Effector memory CD8-positive, alpha-beta T cell (primary cell): ENCODE results near the gene SUSD5.

Experiments
- ATAC-seq: fragments of 150-1000 bp; cut with Tn5 transposase; replicated peaks from 2 replicates; pipeline ENCODE4 v1.10.0; 2021; ENCODE audit warnings: mild to moderate bottlenecking, moderate library complexity
- DNase-seq, 3 experiments: peaks; one replicate each; pipeline ENCODE4 v3.0.0; 2021
- H3K27ac Mint-ChIP-seq, 2 donors: one replicate each; pipeline ENCODE4 v1.8.0; 2022; ENCODE audit warnings: mild to moderate bottlenecking in 2 of 2, mixed read lengths in 2 of 2, moderate library complexity in 2 of 2
- H3K27me3 Mint-ChIP-seq, 2 donors: one replicate each; pipeline ENCODE4 v1.8.0; 2022; ENCODE audit warnings: mixed read lengths in 2 of 2
- H3K36me3 Mint-ChIP-seq: one replicate; pipeline ENCODE4 v1.8.0; 2022; ENCODE audit warnings: mild to moderate bottlenecking, moderate library complexity, mixed read lengths; ENCODE audit not compliant: insufficient read depth
- H3K4me1 Mint-ChIP-seq, 2 donors: one replicate each; pipeline ENCODE4 v1.8.0; 2022; ENCODE audit warnings: low read depth in 2 of 2, mixed read lengths in 2 of 2
- H3K4me3 Mint-ChIP-seq, 2 donors: one replicate each; pipeline ENCODE4 v1.8.0; 2022; ENCODE audit warnings: mild to moderate bottlenecking in 2 of 2, mixed read lengths in 2 of 2, moderate library complexity in 2 of 2
- H3K9me3 Mint-ChIP-seq, 2 donors: one replicate each; pipeline ENCODE4 v1.8.0; 2022; ENCODE audit warnings: mixed read lengths in 2 of 2
- total RNA-seq, 9 experiments: gene quantifications; one replicate each; lab custom pipeline; 2026; lab: John Stamatoyannopoulos, UW

Gene SUSD5
- total RNA-seq = 0 to 2.2 (median 0) reads per million in 9 experiments

DNA sequence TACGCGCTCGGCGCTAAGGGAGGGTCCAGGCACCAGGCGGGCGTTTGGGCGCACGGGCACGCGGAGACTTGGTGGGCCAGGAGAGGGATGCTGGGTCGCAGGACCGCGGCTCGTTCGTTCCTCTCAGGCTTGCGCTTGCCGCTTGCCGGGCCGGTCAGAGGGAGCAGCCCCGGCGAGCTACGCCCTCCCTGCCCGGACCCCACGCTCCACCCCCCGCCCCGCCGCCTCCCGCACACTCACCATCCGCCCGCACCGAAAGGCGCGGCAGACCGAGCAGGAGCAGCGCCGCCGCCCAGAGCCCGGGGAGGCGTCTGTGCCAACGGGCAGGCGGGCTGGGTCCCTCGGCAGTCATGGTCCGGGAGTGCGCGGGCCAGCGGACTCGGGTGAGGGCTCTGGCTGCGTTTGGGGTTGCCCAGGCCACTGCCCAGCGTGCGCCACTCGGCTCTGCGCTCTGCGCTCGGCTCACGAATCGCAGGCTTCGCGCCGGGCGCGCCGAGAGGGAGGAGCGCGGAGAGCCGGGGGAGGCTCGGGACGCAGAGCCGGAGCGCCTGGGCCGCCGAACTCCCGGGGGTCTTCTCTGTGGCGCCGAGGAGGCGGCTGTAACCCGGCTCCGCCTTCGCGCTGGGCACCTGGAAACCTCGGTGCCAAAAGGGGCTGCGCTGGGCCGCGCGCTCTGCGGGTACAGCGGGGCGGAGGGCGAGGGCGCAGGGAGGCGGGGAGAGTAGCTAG, at the start of gene SUSD5:
SUSD5 (minus strand) TSS at position 365 of the 729 bp plus-strand sequence; CDS start at position 352, 13 bp downstream.
- Mint-ChIP-seq H3K4me3 (peak within 1 kb of the TSS in 1 of 2 donors; percentile 2), H3K27ac (no peak within 1 kb of the TSS), H3K4me1 (no peaks in the 10 kb centered on the region), H3K27me3 (peaks cover 33 to 66% of the 10 kb centered on the region in 2 donors), H3K9me3 (no peaks in the 10 kb centered on the region), H3K36me3 (no peaks in the 10 kb centered on the region)
- no peak for DNase-seq
- no peak for ATAC-seq

DNA sequence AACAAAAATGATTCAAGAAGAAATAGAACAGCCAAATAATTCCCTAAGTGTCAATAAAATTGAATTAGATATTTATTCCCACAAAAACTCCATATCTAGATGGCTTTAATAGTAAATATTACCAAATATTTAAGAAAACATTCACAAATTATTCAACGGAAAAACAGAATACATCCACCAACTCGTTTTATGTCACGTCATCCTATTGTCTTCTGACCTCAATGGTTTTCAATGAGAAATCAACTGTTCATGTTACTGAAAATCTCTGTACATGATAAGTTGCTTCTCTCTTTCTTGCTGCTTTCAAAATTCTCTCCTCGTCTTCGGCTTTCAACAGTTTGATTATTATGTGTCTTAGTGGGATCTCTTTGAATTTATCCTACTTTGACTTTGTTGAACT, 41.5 kb upstream of the SUSD5 start:
- no peaks in the 10 kb centered on the region for H3K4me1 Mint-ChIP-seq
- H3K9me3 Mint-ChIP-seq = no peaks in the 10 kb centered on the region
- DNase-seq (no peak), ATAC-seq (no peak)
- peaks cover under 1 to 13% of the 10 kb centered on the region in 2 donors for H3K27me3 Mint-ChIP-seq
- H3K4me3 Mint-ChIP-seq = no peak overlapping the region
- H3K27ac Mint-ChIP-seq = no peak overlapping the region
- H3K36me3 Mint-ChIP-seq = no peaks in the 10 kb centered on the region

DNA sequence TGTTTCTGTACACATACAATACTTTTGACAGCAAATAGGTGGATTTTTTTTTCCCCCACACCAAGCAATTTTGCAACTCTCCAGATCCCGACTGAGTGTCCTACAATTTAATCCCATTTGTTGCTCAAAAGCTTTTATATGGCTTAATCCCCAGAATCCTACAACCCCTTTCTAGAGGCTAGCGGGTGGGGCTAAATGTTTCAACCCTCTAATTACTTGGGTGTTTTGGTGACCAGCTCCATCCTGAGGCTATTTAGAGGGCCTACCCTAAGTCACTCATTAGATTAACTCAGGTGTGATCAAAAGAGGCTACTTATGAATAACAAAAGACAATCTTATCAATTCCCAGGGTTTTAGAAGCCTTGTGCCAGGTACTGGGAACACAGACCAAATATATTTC, 37.6 kb upstream of the SUSD5 start:
- Mint-ChIP-seq H3K27me3 (peaks cover 0 to 15% of the 10 kb centered on the region in 2 donors), H3K4me3 (no peak overlapping the region), H3K27ac (no peak overlapping the region), H3K9me3 (no peaks in the 10 kb centered on the region), H3K4me1 (no peaks in the 10 kb centered on the region), H3K36me3 (no peaks in the 10 kb centered on the region)
- ATAC-seq = no peak
- DNase-seq = no peak

DNA sequence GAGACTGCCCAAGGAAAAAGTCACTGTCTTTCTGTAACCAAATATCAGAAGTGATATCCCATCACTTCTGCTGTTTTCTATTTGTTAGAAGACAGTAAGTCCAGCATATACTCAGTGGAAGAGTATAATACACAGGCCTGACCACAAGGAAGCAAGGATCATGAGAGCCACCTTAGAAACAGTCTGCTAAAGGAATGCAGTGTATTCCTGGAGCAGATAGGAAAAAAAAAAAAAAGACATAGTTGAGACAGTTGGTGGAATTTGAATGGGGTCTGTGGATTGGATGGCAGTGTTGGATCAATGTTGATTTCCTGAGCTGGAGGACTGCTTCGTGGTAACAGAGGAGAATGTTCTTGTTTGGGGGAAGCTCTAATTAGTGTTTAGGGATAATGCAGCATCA, 32.1 kb upstream of the SUSD5 start:
- no peak for ATAC-seq
- DNase-seq = no peak
- no peaks in the 10 kb centered on the region for H3K36me3 Mint-ChIP-seq
- H3K4me1 Mint-ChIP-seq = no peaks in the 10 kb centered on the region
- H3K4me3 Mint-ChIP-seq = no peak overlapping the region
- H3K27me3 Mint-ChIP-seq = peaks cover 6 to 25% of the 10 kb centered on the region in 2 donors
- no peak overlapping the region for H3K27ac Mint-ChIP-seq
- no peaks in the 10 kb centered on the region for H3K9me3 Mint-ChIP-seq

DNA sequence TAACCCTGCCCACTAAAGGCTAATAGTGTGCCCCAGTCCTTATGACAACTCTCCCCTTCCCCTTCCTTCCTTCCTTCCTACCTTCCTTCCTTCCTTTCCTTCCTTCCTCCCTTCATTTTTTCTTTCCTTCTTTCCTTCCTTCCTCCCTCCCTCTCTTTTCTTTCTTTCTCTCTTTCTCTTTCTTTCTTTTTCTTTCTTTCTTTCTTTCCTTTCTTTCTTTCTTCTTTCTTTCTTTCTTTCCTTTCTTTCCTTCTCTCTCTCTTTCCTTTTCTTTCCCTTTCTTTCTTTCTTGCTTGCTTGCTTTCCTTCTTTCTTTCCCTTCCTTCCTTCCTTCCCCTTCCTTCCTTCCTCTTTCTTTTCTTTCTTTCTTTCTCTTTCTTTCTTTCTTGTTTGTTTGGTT, 28.2 kb upstream of the SUSD5 start:
- Mint-ChIP-seq H3K27ac (no peak overlapping the region), H3K4me3 (no peak overlapping the region), H3K4me1 (no peaks in the 10 kb centered on the region), H3K27me3 (peaks cover 6 to 10% of the 10 kb centered on the region in 2 donors), H3K36me3 (no peaks in the 10 kb centered on the region), H3K9me3 (no peaks in the 10 kb centered on the region)
- ATAC-seq (no peak), DNase-seq (no peak)

DNA sequence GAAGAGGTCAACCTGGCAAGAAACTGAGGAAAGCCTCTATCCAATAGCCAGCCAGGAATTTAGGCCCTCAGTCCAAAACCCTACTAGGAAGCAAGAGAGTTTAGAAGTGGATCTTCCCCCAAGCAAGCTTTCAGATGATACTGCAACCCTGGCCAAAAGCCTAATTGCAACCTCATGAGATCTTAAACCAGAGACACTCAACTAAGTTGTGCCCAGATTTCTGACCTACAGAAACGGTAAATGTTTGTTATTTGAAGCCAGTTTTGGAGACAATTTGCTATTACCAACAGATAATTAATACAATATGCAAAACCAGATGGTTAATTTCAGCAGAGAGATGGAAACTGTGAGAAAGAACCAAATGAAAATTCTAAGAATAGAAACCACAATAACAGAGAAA, 21.7 kb upstream of the SUSD5 start:
- Mint-ChIP-seq H3K27me3 (peaks cover 40 to 44% of the 10 kb centered on the region in 2 donors), H3K9me3 (no peaks in the 10 kb centered on the region), H3K36me3 (no peaks in the 10 kb centered on the region), H3K4me3 (no peak overlapping the region), H3K27ac (no peak overlapping the region), H3K4me1 (no peaks in the 10 kb centered on the region)
- ATAC-seq (no peak), DNase-seq (no peak)

DNA sequence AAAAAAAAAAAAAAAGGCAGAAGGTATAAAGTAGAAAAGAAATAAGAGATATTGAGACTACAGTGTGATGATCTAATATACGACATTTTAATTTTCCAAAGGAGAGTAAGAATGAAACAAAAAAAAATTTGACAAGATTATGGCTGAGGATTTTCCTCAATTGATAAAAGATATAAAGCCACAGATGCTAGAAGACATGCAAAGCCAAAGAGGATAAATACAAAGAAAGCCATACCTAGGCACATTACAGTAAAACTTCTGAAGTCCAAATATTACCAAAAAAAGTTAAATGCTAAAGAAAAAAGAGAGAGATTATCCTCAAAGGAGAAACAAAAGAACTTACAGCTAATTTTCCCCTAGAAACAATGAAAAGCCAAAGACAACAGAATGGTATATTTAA, 20.3 kb upstream of the SUSD5 start:
- H3K27me3 Mint-ChIP-seq = peaks cover 47 to 49% of the 10 kb centered on the region in 2 donors
- ATAC-seq = no peak

DNA sequence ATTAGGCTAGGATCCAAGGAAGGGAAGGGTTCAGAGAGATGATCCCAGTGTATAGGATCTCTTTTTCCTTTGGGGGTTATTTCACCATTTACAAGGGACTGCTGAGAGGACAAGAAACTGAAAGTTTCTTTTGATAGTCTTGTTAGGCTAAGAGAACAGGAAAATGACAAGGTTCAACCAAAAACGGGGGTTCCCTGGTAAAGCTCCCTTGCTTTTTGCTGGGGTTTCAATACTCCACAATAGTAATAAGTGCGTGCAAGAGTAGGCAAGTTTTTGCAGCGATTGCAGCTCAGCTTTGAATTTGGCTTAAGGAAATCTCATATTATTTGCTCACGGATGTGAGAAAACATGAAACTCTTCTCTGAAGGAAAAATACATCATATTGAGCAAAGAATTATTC, 18.8 kb upstream of the SUSD5 start:
- no peak for ATAC-seq
- Mint-ChIP-seq H3K4me3 (no peak overlapping the region), H3K27me3 (peaks cover 58 to 61% of the 10 kb centered on the region in 2 donors), H3K4me1 (no peaks in the 10 kb centered on the region), H3K36me3 (no peaks in the 10 kb centered on the region), H3K9me3 (no peaks in the 10 kb centered on the region), H3K27ac (peak overlapping the region in 1 of 2 donors; percentile 21)
- DNase-seq = no peak

More for the DNA sequence above, 20.3 kb upstream of the SUSD5 start:
- no peak overlapping the region for H3K27ac Mint-ChIP-seq
- no peaks in the 10 kb centered on the region for H3K9me3 Mint-ChIP-seq
- DNase-seq = no peak
- H3K4me3 Mint-ChIP-seq = no peak overlapping the region
- H3K36me3 Mint-ChIP-seq = no peaks in the 10 kb centered on the region
- no peaks in the 10 kb centered on the region for H3K4me1 Mint-ChIP-seq

DNA sequence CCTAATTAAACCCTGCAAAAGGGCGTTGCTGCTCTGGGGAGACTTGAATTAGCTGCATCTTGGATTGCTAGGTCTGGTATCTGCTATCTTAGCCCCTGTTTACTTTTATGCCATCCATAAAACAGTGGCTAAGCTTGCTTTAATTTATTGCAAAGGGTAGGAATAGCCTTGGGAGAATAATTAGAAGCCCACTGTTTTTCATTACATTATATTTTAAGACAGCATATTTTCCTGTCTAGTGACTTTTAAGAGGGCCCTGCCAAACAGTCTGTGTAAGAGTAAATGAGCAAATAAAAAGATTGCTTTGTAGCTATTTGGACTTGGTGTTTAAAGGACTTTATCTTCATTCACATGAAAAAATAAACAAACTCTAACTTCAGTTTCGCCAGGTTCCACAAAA, 17.4 kb upstream of the SUSD5 start:
- Mint-ChIP-seq H3K4me1 (no peaks in the 10 kb centered on the region), H3K4me3 (no peak overlapping the region), H3K9me3 (no peaks in the 10 kb centered on the region), H3K36me3 (no peaks in the 10 kb centered on the region), H3K27ac (no peak overlapping the region), H3K27me3 (peaks cover 60 to 64% of the 10 kb centered on the region in 2 donors)
- no peak for DNase-seq
- ATAC-seq = no peak

DNA sequence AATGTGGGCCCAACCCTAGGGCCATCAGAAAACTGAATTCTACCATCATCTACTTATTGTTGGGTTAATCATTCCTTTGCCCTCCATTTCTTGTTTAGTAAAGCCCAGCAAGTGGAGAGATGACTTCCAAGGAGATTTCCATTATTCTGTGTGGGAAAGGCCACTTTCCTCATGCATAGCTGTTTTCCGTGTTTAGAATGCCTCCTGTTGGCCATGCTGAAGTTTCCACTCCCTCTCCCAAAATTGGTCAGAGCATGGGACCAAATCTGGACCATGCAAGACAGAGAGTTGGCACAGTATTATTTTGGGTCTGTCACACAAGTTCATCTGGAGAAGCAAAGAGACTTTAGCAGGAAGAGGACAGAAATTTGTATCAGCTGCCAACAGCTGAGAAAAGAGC, 15.3 kb upstream of the SUSD5 start:
- Mint-ChIP-seq H3K27me3 (peaks cover 54 to 71% of the 10 kb centered on the region in 2 donors), H3K36me3 (no peaks in the 10 kb centered on the region), H3K4me3 (no peak overlapping the region), H3K9me3 (no peaks in the 10 kb centered on the region), H3K4me1 (no peaks in the 10 kb centered on the region), H3K27ac (no peak overlapping the region)
- DNase-seq = no peak
- no peak for ATAC-seq

DNA sequence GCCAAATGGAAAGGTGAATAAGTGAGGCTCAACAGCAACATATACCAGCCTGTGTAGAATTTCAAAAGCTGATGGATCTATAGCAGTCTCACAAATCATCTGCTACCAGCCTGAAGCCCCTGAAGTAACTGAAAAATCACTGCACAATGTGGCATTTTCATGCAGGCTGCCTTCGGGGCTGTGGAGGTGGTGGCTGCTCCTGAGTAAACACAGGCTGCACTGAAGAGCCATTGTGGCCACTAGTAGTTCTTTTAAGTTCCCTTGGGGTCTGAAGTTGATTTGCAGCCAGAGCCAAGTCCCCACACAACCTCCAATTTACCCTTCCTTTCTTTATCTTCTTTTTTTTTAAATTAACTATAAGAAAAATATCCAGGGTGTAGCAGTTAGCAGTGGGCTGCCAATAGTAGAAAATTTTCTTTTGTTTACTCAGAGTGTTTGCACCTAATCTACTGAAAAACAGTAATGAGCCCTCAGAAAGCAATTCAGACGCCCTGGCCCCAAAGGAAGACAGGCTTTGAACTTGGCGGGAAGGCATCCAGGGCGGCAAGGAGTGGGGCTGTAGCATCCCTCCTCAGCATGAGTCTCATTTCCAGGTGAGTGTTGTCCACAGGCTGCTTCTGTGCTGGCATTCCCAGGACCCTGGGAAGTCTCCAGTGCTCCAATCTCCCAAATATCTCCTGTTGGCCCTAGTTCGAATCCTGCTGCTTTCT, 13.3 kb upstream of the SUSD5 start:
- H3K36me3 Mint-ChIP-seq = no peaks in the 10 kb centered on the region
- ATAC-seq (no peak), DNase-seq (no peak)
- H3K4me1 Mint-ChIP-seq = no peaks in the 10 kb centered on the region
- H3K9me3 Mint-ChIP-seq = no peaks in the 10 kb centered on the region
- H3K27ac Mint-ChIP-seq = no peak overlapping the region
- H3K27me3 Mint-ChIP-seq = peaks cover 54 to 56% of the 10 kb centered on the region in 2 donors
- H3K4me3 Mint-ChIP-seq = no peak overlapping the region

DNA sequence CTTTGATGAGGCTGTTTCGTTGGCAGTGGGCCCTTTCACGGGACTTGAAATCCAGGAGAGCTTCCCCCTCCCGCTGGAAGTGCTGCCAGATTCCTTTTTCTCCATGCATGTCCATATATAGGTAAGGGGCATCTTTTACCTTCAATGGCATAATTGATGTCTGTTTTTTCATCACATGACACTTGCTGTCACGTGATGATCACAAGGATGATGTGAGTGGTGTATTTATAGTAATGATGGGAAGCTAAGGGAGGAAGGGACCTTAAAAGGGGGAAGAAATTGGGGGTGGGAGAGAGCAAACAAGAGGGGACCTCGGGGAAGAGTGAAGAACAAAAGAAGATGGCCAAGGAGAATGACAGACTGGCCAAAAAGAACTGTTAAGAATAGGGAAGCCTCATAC, 11.3 kb upstream of the SUSD5 start:
- no peaks in the 10 kb centered on the region for H3K9me3 Mint-ChIP-seq
- ATAC-seq (no peak), DNase-seq (no peak)
- H3K4me1 Mint-ChIP-seq = no peaks in the 10 kb centered on the region
- peaks cover 39 to 40% of the 10 kb centered on the region in 2 donors for H3K27me3 Mint-ChIP-seq
- H3K36me3 Mint-ChIP-seq = no peaks in the 10 kb centered on the region
- no peak overlapping the region for H3K4me3 Mint-ChIP-seq
- no peak overlapping the region for H3K27ac Mint-ChIP-seq

DNA sequence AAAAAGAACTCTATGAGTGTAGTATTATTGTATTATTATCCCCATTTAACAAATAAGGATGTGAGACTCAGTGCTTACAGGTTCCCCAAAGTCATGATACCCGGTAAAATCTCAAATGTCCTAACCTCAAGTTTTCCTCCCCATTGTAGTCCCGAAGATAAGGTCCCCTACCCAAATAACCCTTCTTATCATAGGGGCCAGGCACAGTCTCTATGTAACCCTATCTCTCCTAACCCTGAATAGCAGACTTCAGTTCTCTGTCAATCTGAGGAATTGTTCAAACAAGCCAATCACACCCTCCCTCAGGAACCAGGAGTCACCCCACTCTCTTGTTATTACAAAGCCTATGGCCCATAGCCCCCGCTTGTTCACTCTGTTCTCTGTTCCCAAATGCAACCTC, 10.5 kb upstream of the SUSD5 start:
- Mint-ChIP-seq H3K4me1 (no peaks in the 10 kb centered on the region), H3K27me3 (peaks cover 43 to 44% of the 10 kb centered on the region in 2 donors), H3K9me3 (no peaks in the 10 kb centered on the region), H3K4me3 (no peak overlapping the region), H3K36me3 (no peaks in the 10 kb centered on the region), H3K27ac (no peak overlapping the region)
- DNase-seq (no peak), ATAC-seq (no peak)

DNA sequence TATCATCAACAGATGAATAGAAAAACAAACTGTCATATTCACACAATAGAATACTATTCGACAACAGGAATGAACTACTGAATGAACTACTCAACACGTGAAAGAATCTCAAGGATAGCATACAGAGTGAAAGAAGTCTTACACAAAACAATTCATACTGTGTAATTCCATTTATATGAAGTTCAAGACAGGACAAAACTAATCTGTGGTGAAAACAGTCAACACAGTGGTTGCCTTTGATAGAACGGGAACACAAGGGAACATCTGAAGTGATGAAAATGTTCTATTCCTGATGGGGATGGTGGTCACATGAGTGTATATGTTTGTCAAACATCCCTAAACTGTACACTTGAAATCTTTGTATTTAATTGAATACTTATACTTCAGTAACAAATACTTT, 2.6 kb upstream of the SUSD5 start:
- ATAC-seq (no peak), DNase-seq (no peak)
- H3K4me3 Mint-ChIP-seq = no peak overlapping the region
- H3K27me3 Mint-ChIP-seq = peaks cover 31 to 47% of the 10 kb centered on the region in 2 donors
- H3K4me1 Mint-ChIP-seq = no peaks in the 10 kb centered on the region
- no peaks in the 10 kb centered on the region for H3K36me3 Mint-ChIP-seq
- no peaks in the 10 kb centered on the region for H3K9me3 Mint-ChIP-seq
- H3K27ac Mint-ChIP-seq = no peak overlapping the region
